GM12801 (cell line): ENCODE results near the gene ZNF469.

Source experiments
- CTCF ChIP-seq: IDR thresholded peaks from one replicate; pipeline ENCODE4 v1.5.1; 2011; ENCODE audit warnings: control low read depth; ENCODE audit not compliant: insufficient read length; ENCODE audit errors: extremely low read depth

ZNF469 gene

GRCh38 chr16:88421301-88421700 lies 38.5 kb downstream of the ZNF469 start:
- no peak for TF ChIP-seq CTCF

- no peak for TF ChIP-seq CTCF
Measured at GRCh38 chr16:88421871-88422433, 39.2 kb downstream of the ZNF469 start.

- no peak for TF ChIP-seq CTCF
Measured at GRCh38 chr16:88422733-88423447, 40.1 kb downstream of the ZNF469 start.

- no peak for TF ChIP-seq CTCF
Measured at GRCh38 chr16:88423448-88423850, 40.7 kb downstream of the ZNF469 start.

GRCh38 chr16:88424587-88425235 lies 42.0 kb downstream of the ZNF469 start:
- no peak for TF ChIP-seq CTCF

GRCh38 chr16:88426018-88426417 lies 43.3 kb downstream of the ZNF469 start:
- no peak for TF ChIP-seq CTCF

GRCh38 chr16:88427376-88427775 lies 44.6 kb downstream of the ZNF469 start:
- no peak for TF ChIP-seq CTCF
